HepG2 (cell line): Measurements from ENCODE around the gene MAP2K2. TPM values are rescaled to one million over a fixed set of nuclear protein-coding genes. Genes with fewer than 3 reads are reported as not detected.
A peak's percentile ranks its signal among the peaks of the same experiment; 100 is the strongest.

Source experiments
- ELK4 ChIP-seq: sonication (generic); formaldehyde crosslinking; IDR thresholded peaks from 2 replicates; pipeline ENCODE4 v1.9.0; 2021; ENCODE audit warnings: missing genetic modification reagents, borderline replicate concordance
- KAT2B ChIP-seq: fragments of 150-350 bp; IDR thresholded peaks from 2 replicates; pipeline ENCODE4 v1.6.1; 2014; ENCODE audit warnings: low read depth, low read length, borderline replicate concordance
- LCORL ChIP-seq, 2 experiments: fragments of 450-650 bp in 1 of 2; sonication (generic) in 1 of 2; formaldehyde crosslinking in 1 of 2; IDR thresholded peaks; 2 replicates each; pipeline versions ENCODE4 v1.5.0 to v1.6.1; 2017 to 2020; ENCODE audit warnings: antibody characterized with exemption in 1 of 2, missing genetic modification reagents in 1 of 2
- NKX3-1 ChIP-seq: sonication (generic); formaldehyde crosslinking; IDR thresholded peaks from 2 replicates; pipeline ENCODE4 v1.5.0; 2020; ENCODE audit warnings: missing genetic modification reagents
- PAF1 ChIP-seq: IDR thresholded peaks from 2 replicates; pipeline ENCODE4 v1.6.1; 2016; ENCODE audit warnings: missing genetic modification reagents, missing compliant biosample characterization
- PAXIP1 ChIP-seq: sonication (generic); formaldehyde crosslinking; conservative IDR thresholded peaks from 2 replicates; pipeline ENCODE4 v1.4.0; 2020; ENCODE audit warnings: mild to moderate bottlenecking, missing genetic modification reagents, moderate library complexity
- PBX2 ChIP-seq: IDR thresholded peaks from 2 replicates; pipeline ENCODE4 v1.6.1; 2016; ENCODE audit warnings: control low read depth
- PHF20 ChIP-seq: sonication (generic); formaldehyde crosslinking; IDR thresholded peaks from 2 replicates; pipeline ENCODE4 v1.5.0; 2020; ENCODE audit warnings: mild to moderate bottlenecking, missing genetic modification reagents
- PTBP1 ChIP-seq: fragments of 200-400 bp; formaldehyde crosslinking; IDR thresholded peaks from 2 replicates; pipeline ENCODE4 v1.6.1; 2018; ENCODE audit warnings: low read length, low read depth; ENCODE audit not compliant: poor library complexity, severe bottlenecking
- SKI ChIP-seq: fragments of 450-650 bp; IDR thresholded peaks from one replicate; pipeline ENCODE4 v1.6.1; 2018; ENCODE audit warnings: mild to moderate bottlenecking; ENCODE audit not compliant: partially characterized antibody
- TBP ChIP-seq: sonication (generic); formaldehyde crosslinking; IDR thresholded peaks from 2 replicates; pipeline ENCODE4 v1.5.0; 2020; ENCODE audit warnings: missing genetic modification reagents
- ZNF720 ChIP-seq: sonication (generic); formaldehyde crosslinking; IDR thresholded peaks from 2 replicates; pipeline ENCODE4 v1.4.0; 2020; ENCODE audit warnings: missing genetic modification reagents
- ZNF770 ChIP-seq: sonication (generic); formaldehyde crosslinking; IDR thresholded peaks from 2 replicates; pipeline ENCODE4 v1.5.0; 2020; ENCODE audit warnings: mild to moderate bottlenecking, missing genetic modification reagents
- polyA plus RNA-seq, 8 experiments: library from polyadenylated mRNA; depleted of rRNA in 3 of 8; stranded (reverse) in 7 of 8; unstranded in 1 of 8; fragments of >200 nt; fragmentation: Illumina TruSeq in 4 of 8; extraction: Trizol in 4 of 8; gene quantifications; 2 replicates each; pipeline versions ENCODE4 v1.2.1 to v1.2.3, GENCODE V29; 2011 to 2016; ENCODE audit warnings: low read depth in 4 of 8, missing spikeins in 1 of 8, mixed read lengths in 1 of 8; ENCODE audit not compliant: insufficient read depth in 1 of 8
- total RNA-seq, 5 experiments: library from RNA; depleted of rRNA; stranded (reverse); fragments of >200 nt; fragmentation: Illumina TruSeq; extraction: Trizol; gene quantifications; 2 replicates each; pipeline ENCODE4 v1.2.3, GENCODE V29; 2016; ENCODE audit warnings: low read depth in 1 of 5
- TF ChIP-seq, protein P1 (sequence below): sonication (generic); formaldehyde crosslinking; IDR thresholded peaks from 2 replicates; pipeline ENCODE4 v1.9.0; 2021; ENCODE audit warnings: missing genetic modification reagents, borderline replicate concordance
- TF ChIP-seq, protein P2 (sequence below): sonication (generic); formaldehyde crosslinking; IDR thresholded peaks from 2 replicates; pipeline ENCODE4 v1.4.0; 2020; ENCODE audit warnings: missing genetic modification reagents

MAP2K2 gene
- total and polyA plus RNA-seq, 2 of the 13 experiments (the other 11 are each of a cell fraction or from before 2014, with no cell fraction given): 70.3 to 80.9 TPM

- TF ChIP-seq PBX2 (CRISPR knock-in tag) (0 out of 2 replicates have a peak, but pooled peaks have one; percentile 15), NKX3-1 (CRISPR knock-in tag) (no peak), ZNF770 (CRISPR knock-in tag) (peak; percentile 77), PAXIP1 (CRISPR knock-in tag) (peak; percentile 96), PTBP1 (no peak), ZNF720 (no peak), KAT2B (no peak), PAF1 (CRISPR knock-in tag) (no peak), PHF20 (CRISPR knock-in tag) (no peak), TBP (CRISPR knock-in tag) (no peak), SKI (peak; percentile 71), LCORL (IDR thresholded peaks at IDR 0.05) (0 out of 2 replicates have a peak, but pooled peaks have one; percentile 40), LCORL (CRISPR knock-in tag; IDR thresholded peaks at IDR 0.05) (peak; percentile 93), ELK4 (CRISPR knock-in tag) (no peak)
- TF ChIP-seq, protein P1, sequence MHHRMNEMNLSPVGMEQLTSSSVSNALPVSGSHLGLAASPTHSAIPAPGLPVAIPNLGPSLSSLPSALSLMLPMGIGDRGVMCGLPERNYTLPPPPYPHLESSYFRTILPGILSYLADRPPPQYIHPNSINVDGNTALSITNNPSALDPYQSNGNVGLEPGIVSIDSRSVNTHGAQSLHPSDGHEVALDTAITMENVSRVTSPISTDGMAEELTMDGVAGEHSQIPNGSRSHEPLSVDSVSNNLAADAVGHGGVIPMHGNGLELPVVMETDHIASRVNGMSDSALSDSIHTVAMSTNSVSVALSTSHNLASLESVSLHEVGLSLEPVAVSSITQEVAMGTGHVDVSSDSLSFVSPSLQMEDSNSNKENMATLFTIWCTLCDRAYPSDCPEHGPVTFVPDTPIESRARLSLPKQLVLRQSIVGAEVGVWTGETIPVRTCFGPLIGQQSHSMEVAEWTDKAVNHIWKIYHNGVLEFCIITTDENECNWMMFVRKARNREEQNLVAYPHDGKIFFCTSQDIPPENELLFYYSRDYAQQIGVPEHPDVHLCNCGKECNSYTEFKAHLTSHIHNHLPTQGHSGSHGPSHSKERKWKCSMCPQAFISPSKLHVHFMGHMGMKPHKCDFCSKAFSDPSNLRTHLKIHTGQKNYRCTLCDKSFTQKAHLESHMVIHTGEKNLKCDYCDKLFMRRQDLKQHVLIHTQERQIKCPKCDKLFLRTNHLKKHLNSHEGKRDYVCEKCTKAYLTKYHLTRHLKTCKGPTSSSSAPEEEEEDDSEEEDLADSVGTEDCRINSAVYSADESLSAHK (CRISPR knock-in tag): no peak
- TF ChIP-seq, protein P2, sequence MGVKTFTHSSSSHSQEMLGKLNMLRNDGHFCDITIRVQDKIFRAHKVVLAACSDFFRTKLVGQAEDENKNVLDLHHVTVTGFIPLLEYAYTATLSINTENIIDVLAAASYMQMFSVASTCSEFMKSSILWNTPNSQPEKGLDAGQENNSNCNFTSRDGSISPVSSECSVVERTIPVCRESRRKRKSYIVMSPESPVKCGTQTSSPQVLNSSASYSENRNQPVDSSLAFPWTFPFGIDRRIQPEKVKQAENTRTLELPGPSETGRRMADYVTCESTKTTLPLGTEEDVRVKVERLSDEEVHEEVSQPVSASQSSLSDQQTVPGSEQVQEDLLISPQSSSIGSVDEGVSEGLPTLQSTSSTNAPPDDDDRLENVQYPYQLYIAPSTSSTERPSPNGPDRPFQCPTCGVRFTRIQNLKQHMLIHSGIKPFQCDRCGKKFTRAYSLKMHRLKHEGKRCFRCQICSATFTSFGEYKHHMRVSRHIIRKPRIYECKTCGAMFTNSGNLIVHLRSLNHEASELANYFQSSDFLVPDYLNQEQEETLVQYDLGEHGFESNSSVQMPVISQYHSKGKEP (CRISPR knock-in tag): no peak
Measured at GRCh38 chr19:4052114-4052992, 71.6 kb downstream of the MAP2K2 start (continued).
